HG02763 (cell line): ENCODE results near the gene BBS5.
"Not testable (repeated sequence)": the region's sequence is repeated elsewhere in the genome, so short reads cannot be mapped to it uniquely, and the experiment has no call there.

Source experiments
- ATAC-seq: cut with Tn5 transposase; IDR thresholded peaks from one replicate; pipeline ENCODE4 v1.9.1; 2021; ENCODE audit warnings: mild to moderate bottlenecking, moderate library complexity; ENCODE audit not compliant: unreplicated experiment

Gene BBS5

GRCh38 chr2:169539460-169539859 lies 60.2 kb downstream of the BBS5 start:
- not testable (repeated sequence) for ATAC-seq

- ATAC-seq: no peak
Observed at GRCh38 chr2:169540146-169540545, 60.9 kb downstream of the BBS5 start.

DNA sequence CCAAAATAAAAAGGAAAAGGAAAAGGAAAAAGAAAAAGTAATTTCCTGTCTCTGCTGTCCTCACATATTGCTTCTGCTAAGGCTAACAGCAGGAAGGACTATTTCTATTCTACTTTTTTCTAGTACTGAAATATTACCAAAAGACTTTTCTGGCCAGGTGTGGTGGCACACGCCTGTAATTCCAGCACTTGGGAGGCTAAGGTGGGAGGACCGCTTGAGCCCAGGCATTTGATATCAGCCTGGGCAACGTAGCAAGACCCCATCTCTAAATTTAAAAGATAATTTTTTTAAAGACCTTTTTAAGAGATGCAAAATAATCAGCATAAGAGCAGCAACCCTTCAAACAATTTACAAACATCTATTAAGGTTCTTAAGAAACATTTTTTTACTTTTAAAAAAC lies 63.1 kb downstream of the BBS5 start:
- ATAC-seq: no peak

DNA sequence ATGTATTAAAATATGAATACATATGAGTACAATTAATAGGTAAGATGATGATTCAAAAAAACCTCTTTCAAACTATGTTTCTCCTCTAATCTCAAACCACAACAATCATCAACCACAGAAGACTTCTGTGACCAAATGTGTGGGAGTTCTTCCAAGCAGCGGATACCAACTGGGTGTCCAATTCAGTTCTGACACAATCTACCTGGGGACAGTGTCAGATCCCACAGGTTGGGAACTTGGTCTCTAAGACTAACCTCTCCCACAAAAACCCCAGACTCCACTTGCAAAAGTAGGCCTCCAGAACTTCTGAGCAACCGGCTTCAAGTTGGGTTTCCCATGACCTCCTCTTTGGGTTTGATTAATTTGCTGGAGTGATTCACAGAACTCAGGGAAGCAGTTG lies 67.5 kb downstream of the BBS5 start:
- ATAC-seq: no peak
